LNCaP clone FGC (cell line): ENCODE data around the gene PLEKHM3.
"Not testable (repeated sequence)": the region's sequence is repeated elsewhere in the genome, so short reads cannot be mapped to it uniquely, and the experiment has no call there.

Source experiments
- DNase-seq: peaks from one replicate; pipeline ENCODE4 v3.0.0-alpha.2; 2011; ENCODE audit warnings: low read depth
- H3K4me3 ChIP-seq: 2 replicates; pipeline ENCODE4 v1.5.1; 2011; ENCODE audit warnings: mild to moderate bottlenecking, low read depth, low read length, control low read depth
- TF ChIP-seq, protein P1 (sequence below): IDR thresholded peaks from 2 replicates; pipeline ENCODE4 v1.5.1; 2012; ENCODE audit warnings: mild to moderate bottlenecking; ENCODE audit not compliant: control insufficient read depth, insufficient read depth; ENCODE audit errors: extremely low read depth

PLEKHM3 gene

DNA sequence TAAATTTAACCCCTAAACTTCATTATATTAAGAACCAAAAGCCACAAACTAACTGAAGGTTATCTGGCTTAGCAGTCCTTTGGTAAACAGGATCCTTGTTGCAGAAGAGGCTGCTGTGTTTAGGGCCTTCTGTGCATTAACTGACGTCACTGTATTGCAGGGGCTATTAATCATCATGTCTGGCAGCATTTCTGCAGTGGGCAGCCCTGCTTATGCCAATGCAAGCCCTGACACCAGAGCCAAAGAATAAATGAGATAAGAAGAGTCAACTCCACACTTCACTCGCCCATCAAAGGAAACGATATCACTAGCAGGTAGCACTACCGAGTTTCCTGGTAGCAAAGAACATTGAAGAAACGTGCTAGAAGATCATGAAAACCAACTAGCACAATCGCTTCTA is 110.6 kb downstream of the PLEKHM3 start:
- TF ChIP-seq, protein P1, sequence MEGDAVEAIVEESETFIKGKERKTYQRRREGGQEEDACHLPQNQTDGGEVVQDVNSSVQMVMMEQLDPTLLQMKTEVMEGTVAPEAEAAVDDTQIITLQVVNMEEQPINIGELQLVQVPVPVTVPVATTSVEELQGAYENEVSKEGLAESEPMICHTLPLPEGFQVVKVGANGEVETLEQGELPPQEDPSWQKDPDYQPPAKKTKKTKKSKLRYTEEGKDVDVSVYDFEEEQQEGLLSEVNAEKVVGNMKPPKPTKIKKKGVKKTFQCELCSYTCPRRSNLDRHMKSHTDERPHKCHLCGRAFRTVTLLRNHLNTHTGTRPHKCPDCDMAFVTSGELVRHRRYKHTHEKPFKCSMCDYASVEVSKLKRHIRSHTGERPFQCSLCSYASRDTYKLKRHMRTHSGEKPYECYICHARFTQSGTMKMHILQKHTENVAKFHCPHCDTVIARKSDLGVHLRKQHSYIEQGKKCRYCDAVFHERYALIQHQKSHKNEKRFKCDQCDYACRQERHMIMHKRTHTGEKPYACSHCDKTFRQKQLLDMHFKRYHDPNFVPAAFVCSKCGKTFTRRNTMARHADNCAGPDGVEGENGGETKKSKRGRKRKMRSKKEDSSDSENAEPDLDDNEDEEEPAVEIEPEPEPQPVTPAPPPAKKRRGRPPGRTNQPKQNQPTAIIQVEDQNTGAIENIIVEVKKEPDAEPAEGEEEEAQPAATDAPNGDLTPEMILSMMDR: no peak
- no peak for DNase-seq
- H3K4me3 ChIP-seq: no peak overlapping the region

DNA sequence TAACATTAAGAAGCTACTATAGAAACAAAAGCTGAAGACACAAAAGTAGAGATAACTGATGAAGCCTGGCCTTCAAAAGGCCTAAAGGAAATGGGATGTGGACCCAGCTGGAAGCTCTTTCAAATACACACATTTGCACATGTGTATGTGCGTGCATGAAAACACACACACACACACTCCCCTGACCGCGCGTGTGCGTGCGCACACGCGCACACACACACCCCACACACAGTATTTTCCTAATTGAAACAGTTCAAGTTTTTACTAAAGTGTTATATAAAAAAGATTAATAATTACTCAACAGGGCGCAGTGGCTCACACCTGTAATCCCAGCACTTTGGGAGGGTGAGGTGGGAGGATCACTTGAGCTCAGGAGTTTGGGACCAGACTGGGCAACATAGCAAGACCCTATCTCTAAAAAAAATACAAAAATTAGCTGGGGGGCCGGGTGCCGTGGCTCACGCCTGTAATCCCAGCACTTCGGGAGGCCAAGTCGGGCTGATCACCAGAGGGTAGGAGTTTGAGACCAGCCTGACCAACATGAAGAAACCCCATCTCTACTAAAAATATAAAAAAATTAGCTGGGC is 111.5 kb downstream of the PLEKHM3 start:
- DNase-seq: no peak
- TF ChIP-seq, protein P1: no peak
- H3K4me3 ChIP-seq: no peak overlapping the region

DNA sequence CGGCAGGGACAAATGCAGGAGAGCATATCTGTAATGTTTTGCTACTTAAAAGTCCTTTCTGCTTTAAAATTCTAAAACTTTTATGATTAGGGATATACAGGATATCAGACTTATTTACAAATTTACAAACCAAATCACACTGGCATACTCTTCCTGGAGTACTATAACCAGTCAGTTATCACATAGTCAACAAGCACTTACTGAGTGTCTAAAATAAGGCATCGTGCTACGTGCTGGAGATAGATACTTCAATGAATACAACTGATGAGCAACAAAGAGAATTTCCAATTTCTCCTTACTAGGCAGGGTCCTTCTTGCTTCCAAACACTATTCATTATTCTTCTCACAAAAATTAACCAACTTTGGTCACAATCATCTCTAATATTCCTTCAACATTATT is 113.5 kb downstream of the PLEKHM3 start:
- TF ChIP-seq, protein P1: no peak
- no peak for DNase-seq
- no peak overlapping the region for H3K4me3 ChIP-seq

DNA sequence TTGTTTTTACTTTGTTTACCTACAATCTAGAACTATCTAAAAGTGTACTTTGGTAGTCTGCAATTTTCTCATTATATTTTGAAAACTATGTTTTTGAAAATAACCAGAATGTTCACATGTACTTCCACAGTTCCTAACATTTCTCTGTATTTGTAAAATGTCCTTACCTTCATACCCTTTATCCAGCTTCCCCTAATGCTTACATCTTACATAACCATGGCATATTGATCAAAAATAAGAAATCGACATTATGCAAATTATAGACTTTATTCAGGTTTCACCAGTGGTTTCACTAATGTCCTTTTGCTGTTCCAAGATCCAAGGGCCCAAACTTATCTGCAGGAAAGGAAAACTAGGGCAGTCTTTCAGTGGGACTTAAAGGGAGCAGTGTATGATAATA is 114.1 kb downstream of the PLEKHM3 start:
- TF ChIP-seq, protein P1: no peak
- DNase-seq: no peak
- H3K4me3 ChIP-seq: no peak overlapping the region

DNA sequence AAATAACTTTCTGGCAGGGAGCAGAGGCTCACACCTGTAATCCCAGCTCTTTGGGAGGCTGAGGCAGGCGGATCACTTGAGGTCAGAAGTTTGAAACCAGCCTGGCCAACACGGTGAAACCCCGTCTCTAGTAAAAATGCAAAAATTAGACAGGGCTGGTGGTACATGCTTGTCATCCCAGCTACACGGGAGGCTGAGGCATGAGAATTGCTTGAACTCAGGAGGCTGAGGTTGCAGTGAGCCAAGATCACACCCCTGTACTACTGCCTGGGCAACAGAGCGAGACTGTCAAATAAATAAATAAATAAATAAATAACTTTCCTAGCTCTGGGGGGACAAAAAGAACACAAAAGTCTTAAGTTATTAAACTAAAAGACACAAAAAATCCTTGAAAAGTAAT is 118.8 kb downstream of the PLEKHM3 start:
- not testable (repeated sequence) for DNase-seq, H3K4me3 ChIP-seq

DNA sequence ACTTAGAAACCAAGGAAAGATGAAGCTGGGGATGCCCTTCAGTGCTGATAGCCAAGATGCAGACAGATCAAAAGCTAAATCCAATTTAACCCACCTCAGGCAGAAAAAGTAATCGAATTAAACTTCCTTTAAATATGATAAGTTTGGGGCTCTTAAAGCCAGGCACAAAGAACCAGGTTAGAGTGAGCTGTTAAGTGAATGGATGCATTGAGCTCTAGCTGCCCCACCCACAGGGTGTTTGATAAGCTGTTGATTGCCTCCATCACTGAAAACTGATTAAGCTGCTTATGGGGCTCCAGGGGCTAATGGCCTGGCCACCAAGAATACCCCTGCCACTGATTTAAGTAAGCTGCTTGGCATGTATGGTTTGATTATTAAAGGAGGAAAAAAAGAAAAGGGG is 119.8 kb downstream of the PLEKHM3 start:
- TF ChIP-seq, protein P1: no peak
- DNase-seq: no peak

DNA sequence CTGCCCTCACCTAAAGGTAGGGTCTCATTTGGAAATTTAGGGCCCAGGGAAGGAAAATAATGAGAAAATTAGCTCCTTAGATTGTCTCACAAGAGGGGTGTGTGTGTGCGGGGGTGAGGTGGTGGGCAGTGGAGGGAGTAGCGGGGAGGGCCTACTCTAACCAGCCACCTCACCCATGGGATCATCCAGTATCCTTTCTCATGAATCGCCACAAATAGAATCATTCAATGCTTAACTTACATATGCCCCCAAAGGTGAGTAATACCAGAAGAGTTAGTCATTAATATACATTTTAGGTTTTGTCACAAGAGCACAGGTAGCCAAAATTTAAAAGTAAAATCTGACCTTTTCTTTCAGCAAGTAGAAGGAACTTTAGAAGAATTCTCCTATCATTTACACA is 122.1 kb downstream of the PLEKHM3 start:
- TF ChIP-seq, protein P1: no peak
- DNase-seq: no peak
- H3K4me3 ChIP-seq: no peak overlapping the region

More for the DNA sequence above, 119.8 kb downstream of the PLEKHM3 start:
- H3K4me3 ChIP-seq: no peak overlapping the region
